ENCODE data around the gene SKIC8.
"Not testable (repeated sequence)": the region's sequence is repeated elsewhere in the genome, so short reads cannot be mapped to it uniquely, and the experiment has no call there.

SKIC8 gene

DNA sequence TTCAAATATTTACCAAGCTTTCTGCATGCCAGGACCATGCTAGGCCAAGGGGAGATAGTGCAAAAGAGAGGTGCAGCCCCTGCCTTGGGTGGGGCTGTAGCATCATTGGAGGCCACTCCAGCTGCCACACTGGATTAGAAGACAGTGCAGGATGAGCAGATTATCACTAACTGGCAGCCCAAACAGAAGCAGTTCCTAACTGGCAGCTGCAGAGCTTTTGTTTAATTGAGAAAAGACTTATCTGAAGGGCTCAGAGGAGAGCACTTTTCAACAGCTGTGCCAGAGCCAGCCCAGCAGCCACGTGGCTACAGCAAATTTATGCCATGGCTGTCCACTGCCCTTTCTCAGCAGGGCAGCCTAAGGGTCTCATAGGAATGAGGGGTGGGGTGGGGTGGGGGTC is 51.5 kb downstream of the SKIC8 start:
- no peak for DNase-seq

DNA sequence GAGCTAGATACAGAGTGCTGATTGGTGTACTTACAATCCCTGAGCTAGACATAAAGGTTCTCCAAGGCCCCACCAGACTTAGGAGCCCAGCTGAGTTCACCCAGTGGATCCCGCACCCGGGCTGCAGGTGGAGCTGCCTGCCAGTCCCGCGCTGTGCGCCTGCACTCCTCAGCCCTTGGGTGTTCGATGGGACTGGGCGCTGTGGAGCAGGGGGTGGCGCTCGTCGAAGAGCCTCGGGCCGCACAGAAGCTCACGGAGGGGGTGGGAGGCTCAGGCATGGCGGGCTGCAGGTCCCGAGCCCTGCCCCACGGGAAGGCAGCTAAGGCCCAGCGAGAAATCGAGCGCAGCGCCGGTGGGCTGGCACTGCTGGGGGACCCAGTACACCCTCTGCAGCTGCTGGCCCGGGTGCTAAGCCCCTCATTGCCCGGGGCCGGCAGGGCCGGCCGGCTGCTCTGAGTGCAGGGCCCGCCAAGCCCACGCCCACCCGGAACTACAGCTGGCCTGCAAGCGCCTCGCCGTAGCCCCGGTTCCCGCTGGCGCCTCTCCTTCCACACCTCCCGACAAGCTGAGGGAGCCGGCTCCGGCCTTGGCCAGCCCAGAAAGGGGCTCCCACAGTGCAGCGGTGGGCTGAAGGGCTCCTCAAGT is 53.3 kb downstream of the SKIC8 start:
- DNase-seq = not testable (repeated sequence)

DNA sequence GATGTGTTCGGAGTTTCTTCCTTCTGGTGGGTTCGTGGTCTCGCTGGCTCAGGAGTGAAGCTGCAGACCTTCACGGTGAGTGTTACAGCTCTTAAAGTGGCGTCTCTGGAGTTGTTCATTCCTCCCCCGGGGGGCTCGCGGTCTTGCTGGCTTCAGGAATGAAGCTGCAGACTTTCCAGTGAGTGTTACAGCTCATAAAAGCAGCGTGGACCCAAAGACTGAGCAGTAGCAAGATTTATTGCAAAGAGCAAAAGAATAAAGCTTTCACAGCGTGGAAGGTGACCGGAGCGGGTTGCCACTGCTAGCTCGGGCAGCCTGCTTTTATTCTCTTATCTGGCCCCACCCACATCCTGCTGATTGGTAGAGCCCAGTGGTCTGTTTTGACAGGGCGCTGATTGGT is 54.0 kb downstream of the SKIC8 start:
- DNase-seq = not testable (repeated sequence)

DNA sequence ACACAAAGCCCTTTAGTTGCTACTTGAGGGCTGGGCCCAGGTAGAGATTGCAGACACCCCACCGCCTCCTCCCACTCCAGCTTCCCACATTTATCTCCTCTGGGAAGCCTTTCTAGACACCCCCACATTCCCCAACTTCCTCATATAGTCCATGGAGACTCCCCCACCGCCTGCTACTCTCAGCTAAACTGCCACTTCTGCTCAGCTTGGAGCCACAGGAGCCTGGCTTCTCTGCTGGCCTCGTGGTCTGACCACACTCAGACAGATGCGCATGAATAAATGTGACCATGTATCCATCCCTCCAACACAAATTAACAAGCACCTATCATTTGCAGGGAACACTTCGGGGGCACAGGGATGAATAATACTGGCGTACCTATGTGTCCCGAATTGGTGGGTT is 54.5 kb downstream of the SKIC8 start:
- no peak for DNase-seq

DNA sequence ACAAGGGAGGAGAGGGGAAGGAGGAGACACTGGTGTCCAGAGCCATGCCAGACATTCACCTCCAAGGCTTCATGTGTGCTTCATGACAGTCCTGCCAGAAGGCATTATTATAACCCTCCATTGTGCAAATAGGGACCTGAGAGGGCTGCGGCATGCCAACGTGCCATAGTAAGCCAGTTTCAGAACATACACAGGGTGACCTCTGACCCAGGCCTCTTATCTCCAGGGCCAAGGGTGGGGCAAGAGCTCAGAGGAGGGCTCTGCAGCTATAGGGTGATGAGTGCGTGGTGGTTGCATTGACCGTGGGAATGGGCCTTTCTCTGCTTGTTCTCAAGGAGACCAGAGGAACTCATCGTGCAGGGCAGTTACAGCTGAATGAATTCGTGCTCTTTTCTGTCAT is 55.3 kb downstream of the SKIC8 start:
- DNase-seq = no peak

DNA sequence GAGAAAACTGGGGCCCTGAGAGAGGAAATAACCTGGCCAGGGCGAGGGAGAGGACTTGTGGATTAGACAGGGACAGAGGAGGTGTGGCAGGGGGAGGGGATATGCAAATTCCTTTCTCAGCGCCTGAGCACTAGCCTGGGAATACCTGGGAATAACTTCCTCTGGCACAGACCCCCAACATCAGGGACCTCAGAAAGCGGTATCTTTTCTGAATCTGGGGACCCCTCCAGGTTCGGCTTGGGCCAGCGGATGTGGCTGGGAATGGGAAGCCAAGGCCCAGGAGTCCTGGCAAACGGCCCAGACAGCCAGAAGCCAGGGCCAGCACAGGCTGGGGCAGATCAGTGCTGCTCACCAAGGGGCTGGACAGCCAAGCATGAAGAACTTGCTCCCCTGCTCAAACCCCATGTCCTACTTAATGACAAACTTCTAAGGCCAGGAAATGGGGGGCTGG is 55.9 kb downstream of the SKIC8 start:
- DNase-seq = no peak

DNA sequence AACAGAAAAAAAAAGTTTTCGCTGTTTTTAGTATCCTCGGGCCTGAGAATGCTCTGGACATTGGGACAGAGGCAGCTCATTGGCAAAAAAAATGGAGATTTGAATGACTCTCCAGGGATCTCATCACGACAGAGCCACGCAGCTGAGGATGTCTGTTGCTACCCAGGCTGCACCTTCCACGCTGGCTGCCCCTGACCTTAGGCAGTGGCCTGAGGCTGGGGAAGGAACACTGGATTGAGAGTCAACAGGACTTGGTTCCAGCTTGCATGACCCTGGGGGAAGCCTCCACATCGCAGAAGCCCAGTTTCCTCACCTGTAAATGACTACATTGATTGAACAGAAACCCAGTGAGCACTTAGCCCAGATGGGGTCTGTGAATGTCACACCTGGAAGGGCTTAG is 56.4 kb downstream of the SKIC8 start:
- no peak for DNase-seq

DNA sequence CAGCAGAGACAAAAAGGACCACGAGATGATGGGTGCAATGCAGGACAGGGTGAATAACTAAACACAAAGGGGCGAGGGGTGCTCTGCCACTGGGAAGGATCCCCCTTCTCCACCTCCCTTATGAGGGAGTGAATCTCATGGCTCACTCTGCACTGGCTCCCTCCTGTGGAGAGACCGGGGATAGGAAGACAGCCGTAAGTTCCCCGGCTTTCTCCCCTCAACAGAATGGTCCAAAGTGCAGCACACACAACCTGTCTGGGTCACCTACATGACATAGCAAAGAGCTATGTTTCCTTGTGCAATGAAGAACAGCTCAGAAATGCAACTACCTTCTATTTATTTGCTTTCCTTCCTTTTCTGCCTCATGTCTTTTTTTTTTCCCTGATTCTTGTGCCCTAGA is 57.3 kb downstream of the SKIC8 start:
- no peak for DNase-seq

DNA sequence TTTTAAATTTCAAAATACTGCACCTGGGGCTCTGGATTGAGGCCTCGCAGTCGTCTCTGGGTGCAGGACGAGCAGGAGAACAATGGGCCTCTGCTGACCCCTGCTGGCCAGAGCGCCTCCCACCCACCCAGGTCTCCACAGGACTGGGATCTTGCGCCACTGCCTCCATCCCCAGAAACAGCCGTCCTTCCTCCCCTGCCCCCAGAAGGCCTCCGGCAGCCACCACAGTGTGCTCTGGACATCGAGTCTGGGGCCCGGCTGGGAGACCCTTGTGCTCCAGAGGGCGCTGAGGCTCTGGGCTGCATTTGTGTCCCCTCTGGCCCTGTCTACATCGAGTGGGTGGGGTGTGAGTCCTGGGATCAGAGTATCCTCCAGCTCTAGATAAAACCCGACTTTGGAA is 58.4 kb downstream of the SKIC8 start:
- no peak for DNase-seq

DNA sequence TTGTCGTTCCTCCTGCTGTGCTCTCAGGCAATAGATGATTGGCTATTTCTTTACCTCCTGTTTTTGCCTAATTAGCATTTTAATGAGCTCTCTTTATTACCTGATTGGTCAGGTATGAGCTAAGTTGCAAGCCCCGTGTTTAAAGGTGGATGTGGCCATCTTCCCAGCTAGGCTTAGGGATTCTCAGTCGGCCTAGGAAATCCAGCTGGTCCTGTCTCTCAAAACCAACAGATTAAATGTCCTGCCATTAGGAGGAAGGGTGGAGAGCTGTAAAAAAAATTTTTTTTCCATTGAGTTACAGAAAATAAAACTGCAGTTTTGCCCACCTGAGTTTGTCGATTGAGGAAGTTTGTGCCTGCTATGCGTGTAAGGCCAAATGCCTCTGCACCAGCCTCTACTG is 59.6 kb downstream of the SKIC8 start:
- no peak for DNase-seq

DNA sequence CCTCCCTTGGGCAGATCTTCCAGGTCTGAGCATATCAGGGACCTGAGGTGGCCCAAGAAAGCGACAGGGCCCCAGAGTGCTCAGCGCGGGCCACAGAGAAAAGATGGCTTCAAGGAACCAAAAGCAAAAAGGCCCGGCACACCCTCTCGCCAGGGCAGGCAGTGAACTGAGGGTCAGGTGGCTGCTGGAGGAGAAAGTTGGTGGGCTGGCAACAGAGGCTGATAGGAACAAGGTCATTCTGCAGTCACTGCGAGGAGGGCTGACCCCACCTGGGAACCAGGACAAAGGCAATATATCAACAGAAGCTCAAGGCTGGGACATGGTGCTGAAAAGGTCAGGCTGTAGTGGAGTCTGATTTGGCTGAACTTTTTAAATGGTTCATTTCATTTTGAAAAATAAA is 62.3 kb downstream of the SKIC8 start:
- no peak for DNase-seq

DNA sequence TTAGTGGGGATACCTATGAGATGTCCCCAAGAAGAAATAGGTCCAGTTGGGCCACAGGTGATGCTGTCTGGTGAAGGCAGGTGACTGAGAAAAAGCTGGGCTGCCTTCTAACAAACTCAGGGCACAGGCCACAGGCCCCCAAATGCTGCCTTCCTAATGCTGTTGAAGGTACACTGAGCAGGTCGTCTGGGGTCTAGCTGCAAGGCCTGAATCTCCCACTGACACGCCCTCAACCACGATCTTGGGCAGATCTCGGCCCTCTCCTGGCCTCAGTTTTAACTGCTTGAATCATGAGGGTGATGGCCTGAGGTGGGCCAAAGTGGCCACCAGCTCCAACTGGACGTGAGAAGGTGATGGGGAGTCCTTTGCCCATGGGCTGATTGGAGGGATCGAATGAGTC is 62.9 kb downstream of the SKIC8 start:
- DNase-seq = no peak

DNA sequence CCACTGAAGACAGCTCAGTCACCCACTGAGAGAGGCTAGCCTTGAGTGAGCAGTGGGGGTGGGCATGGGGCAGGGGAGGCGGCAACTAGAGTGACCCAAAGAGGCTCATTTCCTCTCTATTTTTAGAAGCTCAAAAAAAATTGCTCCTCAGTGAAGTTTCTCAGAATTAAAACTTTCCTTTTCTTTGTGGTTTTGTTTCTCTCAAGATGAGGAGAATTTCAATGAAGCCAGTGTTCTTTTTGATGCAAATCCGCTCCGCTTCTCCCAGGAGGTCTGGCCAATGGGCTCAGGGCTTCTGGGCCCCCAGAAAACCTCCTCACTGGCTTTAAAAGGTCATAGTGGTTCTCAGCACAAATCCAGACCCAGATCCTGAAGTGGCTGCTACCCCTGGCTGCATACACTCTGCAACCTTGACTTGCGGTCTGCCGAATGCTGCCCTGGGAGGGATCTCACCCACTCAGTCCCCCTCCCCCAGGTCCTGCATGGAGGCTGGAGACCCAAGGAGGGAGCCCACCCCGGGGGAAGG is 64.8 kb downstream of the SKIC8 start, which contains the start of gene ACSBG1:
TSS of gene ACSBG1 (minus strand) at position 51 of the 526 bp plus-strand sequence. CDS start 64 bp downstream, outside the sequence.
- DNase-seq = no peak

DNA sequence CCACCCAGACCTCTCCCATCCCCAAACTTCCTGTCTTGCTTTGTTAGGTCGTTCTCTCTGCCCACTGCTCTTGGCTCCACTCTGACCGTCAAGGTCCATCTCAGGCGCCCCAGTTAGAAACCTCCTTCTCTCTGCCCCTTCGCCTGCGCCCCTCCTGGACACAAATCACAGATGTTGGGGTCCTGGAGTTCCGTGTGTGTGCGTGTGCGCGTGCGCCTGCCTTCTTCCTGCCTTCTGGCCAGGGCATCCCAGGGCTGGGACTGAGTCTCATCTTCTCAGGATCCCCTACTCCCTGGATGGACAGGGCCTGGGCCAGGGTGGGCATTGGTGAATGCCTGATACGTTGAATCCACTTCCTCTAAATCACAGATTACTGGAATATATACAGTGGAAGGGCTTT is 65.9 kb downstream of the SKIC8 start:
- DNase-seq = no peak
